Testis (tissue), 3 donors: ENCODE measurements around the gene FGFR2. TPM values are rescaled to one million over a fixed set of nuclear protein-coding genes. Genes with fewer than 3 reads are reported as not detected.

ENCODE experiments used
- DNase-seq: peaks from one replicate; pipeline ENCODE4 v3.0.0-alpha.2; 2019
- H3K27ac ChIP-seq, 2 donors: fragments of 200-600 bp; sonication (generic); one replicate each; pipeline ENCODE4 v1.5.1; 2019
- H3K27me3 ChIP-seq: fragments of 200-600 bp; sonication (generic); one replicate; pipeline ENCODE4 v1.5.1; 2019
- H3K36me3 ChIP-seq: fragments of 200-600 bp; sonication (generic); one replicate; pipeline ENCODE4 v1.5.1; 2017; ENCODE audit warnings: low read depth; ENCODE audit errors: missing control alignments
- H3K4me1 ChIP-seq: fragments of 200-600 bp; sonication (generic); one replicate; pipeline ENCODE4 v1.5.1; 2019
- H3K4me3 ChIP-seq, 2 donors: fragments of 200-600 bp; sonication (generic); one replicate each; pipeline ENCODE4 v1.5.1; 2017 to 2019
- H3K9me3 ChIP-seq: fragments of 200-600 bp; sonication (generic); one replicate; pipeline ENCODE4 v1.5.1; 2017
- CTCF ChIP-seq, 3 experiments: fragments of 450-650 bp in 2 of 3; fragments of 200-600 bp in 1 of 3; sonication (generic) in 1 of 3; IDR thresholded peaks; one replicate each; pipeline ENCODE4 v1.5.1; 2016 to 2019; ENCODE audit warnings: antibody characterized with exemption in 3 of 3, mild to moderate bottlenecking in 2 of 3, moderate library complexity in 1 of 3
- POLR2A ChIP-seq: fragments of 450-650 bp; IDR thresholded peaks from one replicate; pipeline ENCODE4 v1.6.1; 2017; ENCODE audit warnings: antibody characterized with exemption, mild to moderate bottlenecking, moderate library complexity
- WGBS, 2 donors: methylation state at CpG; one replicate each; pipeline ENCODE4 v1.1.5; 2018; 5-methylcytosine and 5-hydroxymethylcytosine counted together
- intact Hi-C: fragments of 100-400 bp; cut with DNase I; formaldehyde crosslinking; loops from one replicate; pipeline ENCODE4 v1.15.1; 2023; ENCODE audit warnings: low total_unique reads
- polyA plus RNA-seq: library from polyadenylated mRNA; stranded (reverse); fragments of 350-450 nt; fragmentation: Illumina TruSeq; extraction: RNeasy Lipid Tissue Mini Kit (QIAGEN cat#74804); gene quantifications from one replicate; pipeline ENCODE4 v1.2.3, GENCODE V29; 2014; ENCODE audit warnings: low read depth, low replicate concordance; ENCODE audit not compliant: insufficient read depth
- total RNA-seq, 2 donors: library from RNA; depleted of rRNA; stranded (reverse); fragments of >200 nt; gene quantifications; one replicate each; pipeline ENCODE4 v1.2.3, GENCODE V29; 2016

The FGFR2 gene
- total and polyA plus RNA-seq, 3 donors from 2014 or later: 23.2 to 28.9 (median 23.4) TPM

- no peak for DNase-seq
- TF ChIP-seq POLR2A: no peak
- no peak for TF ChIP-seq CTCF (IDR thresholded peaks at IDR 0.05)
- peaks cover 22% of the 10 kb centered on the region for H3K4me1 ChIP-seq
Measured at GRCh38 chr10:121526135-121526790, 72.0 kb downstream of the FGFR2 start.

GRCh38 chr10:121525251-121526134 lies 72.8 kb downstream of the FGFR2 start:
- DNase-seq: peak; percentile 26
- peak overlapping the region in 1 of 2 donors; percentile 15 for H3K27ac ChIP-seq

More at GRCh38 chr10:121526135-121526790, 72.0 kb downstream of the FGFR2 start:
- Histone ChIP-seq H3K36me3 (no peaks in the 10 kb centered on the region), H3K27me3 (no peaks in the 10 kb centered on the region), H3K27ac (peak overlapping the region in 1 of 2 donors; percentile 15), H3K4me3 (no peak overlapping the region), H3K9me3 (no peaks in the 10 kb centered on the region)
- intact Hi-C loops: no loop called here
- 86 to 87% methylated on average over 11 of the region's 11 CpGs for WGBS, 2 donors

GRCh38 chr10:121524157-121524817 lies 74.0 kb downstream of the FGFR2 start:
- WGBS, 2 donors: 45 to 48% methylated on average over 17 of the region's 17 CpGs

More at GRCh38 chr10:121525251-121526134, 72.8 kb downstream of the FGFR2 start:
- Histone ChIP-seq H3K4me1 (peaks cover 22% of the 10 kb centered on the region), H3K4me3 (no peak overlapping the region), H3K36me3 (no peaks in the 10 kb centered on the region), H3K9me3 (no peaks in the 10 kb centered on the region), H3K27me3 (no peaks in the 10 kb centered on the region)
- TF ChIP-seq CTCF (IDR thresholded peaks at IDR 0.05) (no peak), POLR2A (no peak)
- intact Hi-C loops: no loop called here
- WGBS, 2 donors: 69 to 70% methylated on average over 16 of the region's 16 CpGs

GRCh38 chr10:121522831-121523230 lies 75.4 kb downstream of the FGFR2 start:
- Histone ChIP-seq H3K27ac (no peak overlapping the region), H3K4me3 (no peak overlapping the region), H3K27me3 (no peaks in the 10 kb centered on the region), H3K9me3 (no peaks in the 10 kb centered on the region), H3K36me3 (no peaks in the 10 kb centered on the region), H3K4me1 (peaks cover 22% of the 10 kb centered on the region)
- DNase-seq: no peak
- 75 to 77% methylated on average over 1 of the region's 1 CpG for WGBS, 2 donors
- intact Hi-C loops: no loop called here
- TF ChIP-seq CTCF (IDR thresholded peaks at IDR 0.05) (no peak), POLR2A (no peak)

More at GRCh38 chr10:121524157-121524817, 74.0 kb downstream of the FGFR2 start:
- H3K36me3 ChIP-seq: no peaks in the 10 kb centered on the region
- intact Hi-C loops: no loop called here
- no peaks in the 10 kb centered on the region for H3K27me3 ChIP-seq
- no peak overlapping the region for H3K4me3 ChIP-seq
- H3K27ac ChIP-seq: peak overlapping the region in 1 of 2 donors; percentile 28
- peaks cover 22% of the 10 kb centered on the region for H3K4me1 ChIP-seq
- TF ChIP-seq POLR2A (no peak), CTCF (IDR thresholded peaks at IDR 0.05) (no peak)
- no peaks in the 10 kb centered on the region for H3K9me3 ChIP-seq
- peak; percentile 28 for DNase-seq
